Measurements from ENCODE around the gene GTF2H2.
"Not testable (repeated sequence)": the region's sequence is repeated elsewhere in the genome, so short reads cannot be mapped to it uniquely, and the experiment has no call there.

GTF2H2 gene

DNA sequence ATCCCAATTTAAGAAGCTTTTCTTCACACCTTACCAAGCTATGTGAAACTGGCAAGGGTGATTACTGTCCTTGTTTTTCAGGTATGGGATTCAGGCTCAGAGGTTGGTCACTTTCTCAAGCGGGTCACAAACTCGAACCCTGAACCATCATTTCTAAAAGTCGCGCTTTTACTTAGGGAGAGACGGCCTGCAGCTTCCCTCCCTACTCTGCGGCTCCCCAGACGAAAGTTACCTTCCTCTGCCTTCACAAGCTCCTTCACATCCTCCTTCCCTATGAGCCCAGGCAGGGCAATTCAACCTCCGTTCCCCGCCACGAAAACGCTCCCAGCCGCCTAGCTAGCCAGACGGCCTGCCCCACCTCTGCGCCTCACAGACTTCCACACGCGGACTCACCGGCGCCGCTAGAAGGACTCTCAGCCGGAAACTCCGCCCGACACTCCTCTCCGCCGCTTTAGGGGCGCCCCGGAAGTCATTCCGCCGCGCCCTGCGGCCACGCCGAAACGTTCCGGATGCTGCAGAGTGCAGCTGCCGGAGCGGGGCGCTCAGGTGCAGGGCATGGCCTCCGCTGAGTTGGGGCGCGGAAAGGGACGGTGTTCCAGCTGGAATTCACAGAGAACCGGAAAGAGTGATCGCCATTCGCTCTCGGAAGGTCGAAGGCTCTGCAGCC, at the start of gene GTF2H2:
Gene GTF2H2, minus strand, starts transcription at position 415 of the 667 bp plus-strand sequence. CDS start 4,913 bp downstream, outside the sequence.
- DNase-seq = not testable (repeated sequence)

DNA sequence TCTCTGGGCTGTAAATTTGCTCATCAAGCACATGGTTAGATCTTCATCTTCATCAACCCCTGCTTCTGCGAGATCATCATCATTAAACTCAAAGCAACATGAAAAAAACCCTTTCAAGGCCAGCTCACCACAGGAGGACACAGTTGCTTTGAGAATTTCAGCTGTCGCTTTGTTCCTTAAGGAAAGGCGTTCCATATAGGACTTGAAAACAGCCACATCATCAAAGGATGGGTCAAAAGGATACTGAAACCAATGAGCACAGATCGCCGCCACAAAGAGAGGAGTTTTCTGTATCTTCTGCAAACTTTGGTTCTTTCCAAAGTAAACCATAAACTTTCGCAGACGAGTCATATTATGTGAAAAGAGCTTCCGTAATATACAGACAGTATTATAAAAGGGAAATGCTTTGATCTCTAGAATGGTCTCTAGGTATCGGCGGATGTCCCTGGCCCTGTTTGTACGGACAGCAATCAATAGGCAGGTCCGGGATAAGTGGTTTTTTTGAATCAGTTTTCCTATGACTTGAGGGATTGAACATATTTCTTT, 42.3 kb upstream of the GTF2H2 start:
- DNase-seq = not testable (repeated sequence)

DNA sequence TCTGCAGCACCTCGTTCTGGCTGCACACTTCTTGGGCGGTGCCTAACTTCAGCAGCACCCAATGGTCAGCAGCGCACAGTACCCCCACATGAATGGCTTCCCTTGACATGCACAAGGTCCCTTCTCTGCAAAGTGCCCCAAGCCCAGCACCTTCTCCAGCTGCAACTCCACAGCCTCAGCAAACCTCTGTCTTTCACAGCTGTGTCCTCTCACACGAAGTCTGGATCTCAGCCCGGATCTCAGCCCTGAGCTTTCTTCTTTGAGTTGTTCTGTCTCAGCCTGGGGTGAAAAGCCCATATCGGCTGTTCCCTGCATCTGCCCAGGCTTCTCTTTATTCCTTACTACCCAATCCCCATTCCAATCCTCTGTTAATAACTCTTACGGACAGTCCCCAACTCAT, 32.5 kb upstream of the GTF2H2 start:
- DNase-seq = not testable (repeated sequence)

DNA sequence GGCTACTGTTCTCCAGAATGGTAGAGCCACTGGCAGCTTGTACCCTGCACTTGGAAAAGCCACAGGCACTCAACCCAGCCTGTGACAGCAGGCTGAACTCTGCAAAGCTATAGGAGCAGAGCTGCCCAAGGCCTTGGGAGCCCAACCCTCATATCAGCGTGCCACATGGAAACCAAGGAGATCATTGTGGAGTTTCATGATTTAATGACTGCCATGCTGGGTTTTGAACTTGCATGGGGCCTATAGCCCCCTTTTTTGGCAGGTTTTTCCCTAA, 30.4 kb upstream of the GTF2H2 start:
- DNase-seq = not testable (repeated sequence)

DNA sequence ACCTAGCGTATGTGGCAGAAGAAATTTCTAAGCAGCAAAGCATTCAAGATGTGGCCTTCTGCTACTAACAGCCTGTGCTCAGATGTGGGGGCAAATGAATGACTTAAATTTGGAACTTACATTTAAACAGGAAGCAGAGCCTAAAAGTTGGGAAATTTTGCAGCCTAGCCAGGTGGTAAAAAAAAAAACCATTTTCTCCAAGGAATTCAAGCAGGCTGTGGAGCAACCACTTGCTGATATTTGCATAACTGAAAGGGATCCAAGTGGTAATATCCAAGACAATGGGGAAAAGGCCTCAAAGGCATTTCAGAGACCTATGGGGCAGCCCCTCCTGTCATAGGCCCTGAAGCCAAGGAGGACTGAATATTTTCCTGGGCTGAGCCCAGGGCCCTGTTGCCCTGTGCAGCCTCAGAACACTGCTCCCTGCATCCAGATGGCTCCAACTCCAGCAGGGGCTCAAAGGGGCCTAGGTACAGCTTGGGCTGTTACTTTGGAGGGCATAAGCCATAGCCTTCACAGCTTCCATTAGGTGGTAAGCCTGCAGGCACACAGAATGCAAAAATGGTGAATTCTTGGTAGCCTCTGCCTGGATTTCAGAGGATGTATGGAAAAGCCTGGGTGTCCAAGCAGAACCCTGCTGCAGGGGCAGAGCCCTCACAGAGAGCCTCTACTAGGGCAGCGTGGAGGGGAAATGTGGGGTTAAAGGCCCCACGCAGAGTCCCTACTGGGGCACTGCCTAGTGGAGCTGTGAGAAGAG, 29.9 kb upstream of the GTF2H2 start:
- peak; percentile 21 for DNase-seq

DNA sequence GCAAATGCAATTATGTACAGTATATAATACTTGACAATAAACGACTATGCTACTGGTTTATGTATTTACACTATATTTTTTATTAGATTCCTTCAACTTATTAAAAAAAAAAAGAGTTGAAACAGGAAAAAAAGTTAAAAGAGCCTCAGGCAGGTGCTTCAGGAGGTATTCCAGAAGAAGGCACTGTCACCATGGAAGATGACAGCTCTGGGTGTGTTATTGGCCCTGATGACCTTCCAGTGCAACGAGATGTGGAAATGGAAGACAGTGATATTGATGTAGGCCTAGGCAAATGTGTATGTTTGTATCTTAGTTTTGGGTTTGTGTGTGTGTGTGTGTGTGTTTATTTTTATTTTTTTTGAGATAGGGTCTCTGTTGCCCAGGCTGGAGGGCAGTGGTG, 22.3 kb upstream of the GTF2H2 start:
- DNase-seq = not testable (repeated sequence)

DNA sequence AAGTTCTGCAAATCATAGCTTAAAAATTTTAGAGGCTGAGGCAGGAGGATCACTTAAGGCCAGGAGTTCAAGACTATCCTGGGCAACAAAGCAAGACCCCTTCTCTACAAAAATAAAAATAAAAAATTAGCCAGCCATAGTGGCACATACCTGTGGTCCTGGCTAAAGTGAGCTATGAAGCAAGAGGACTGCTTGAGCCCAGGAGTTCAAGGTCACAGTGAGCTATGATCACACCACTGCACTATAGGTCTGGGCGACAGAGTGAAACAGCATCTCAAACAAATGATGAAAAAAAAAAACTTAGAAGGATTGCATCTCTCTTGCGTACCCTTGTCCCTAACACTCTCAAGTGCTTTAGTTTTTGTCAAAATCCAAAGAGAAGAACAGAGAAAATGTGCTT, 21.3 kb upstream of the GTF2H2 start:
- DNase-seq = not testable (repeated sequence)

DNA sequence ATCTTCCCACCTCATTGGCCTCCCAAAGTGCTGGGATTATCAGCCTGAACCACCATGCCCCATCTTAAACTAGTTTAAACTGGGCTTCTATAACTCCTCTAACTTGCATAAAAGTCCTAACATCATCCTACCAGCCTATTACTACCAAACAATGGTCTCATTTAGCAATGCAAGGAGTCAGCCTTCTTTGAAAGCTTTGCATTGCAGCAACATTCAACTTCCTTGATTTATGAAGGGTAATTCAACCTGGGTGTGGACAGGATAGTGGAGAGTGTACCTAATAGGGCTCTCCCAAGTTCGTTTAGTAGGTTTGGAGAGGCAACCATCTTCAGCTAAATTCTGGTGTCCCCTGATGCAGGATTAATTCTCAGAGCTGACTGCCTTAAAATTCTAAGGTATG, 18.7 kb upstream of the GTF2H2 start:
- DNase-seq = not testable (repeated sequence)

DNA sequence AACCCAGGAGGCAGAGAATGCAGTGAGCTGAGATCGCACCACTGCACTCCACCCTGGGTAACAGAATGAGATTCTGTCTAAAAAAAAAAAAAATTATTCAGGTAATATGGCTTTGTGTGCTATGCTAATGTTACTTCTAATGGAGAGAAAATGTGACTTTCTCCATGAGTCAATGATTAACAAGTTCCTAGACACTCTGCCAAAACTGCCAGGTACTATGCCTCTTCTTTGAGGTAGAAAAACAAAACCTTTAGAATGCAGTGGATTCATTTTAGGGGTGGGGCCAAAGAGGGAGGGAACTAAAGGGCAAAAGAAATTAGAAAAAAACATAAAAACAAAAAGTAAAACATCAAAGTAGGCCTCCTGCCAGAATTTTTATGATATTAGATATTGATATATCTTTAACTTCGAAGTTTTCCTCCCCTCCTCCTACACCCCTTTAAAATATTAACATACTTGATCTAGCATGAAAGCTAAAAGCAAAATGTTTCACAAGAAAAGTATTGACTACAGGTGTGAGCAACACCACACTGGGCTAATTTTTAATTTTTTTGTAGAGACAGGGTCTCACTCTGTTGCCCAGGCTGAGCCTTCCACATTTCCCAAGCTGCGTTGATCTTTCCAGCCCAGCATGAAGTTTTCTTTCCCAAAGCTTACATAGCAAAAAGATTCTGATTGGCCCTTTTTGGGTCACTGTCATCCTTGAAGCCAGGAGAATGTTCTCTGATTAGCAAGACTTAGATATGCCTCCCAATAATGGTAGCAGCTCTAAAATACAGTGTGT, 17.0 kb upstream of the GTF2H2 start:
- not testable (repeated sequence) for DNase-seq

DNA sequence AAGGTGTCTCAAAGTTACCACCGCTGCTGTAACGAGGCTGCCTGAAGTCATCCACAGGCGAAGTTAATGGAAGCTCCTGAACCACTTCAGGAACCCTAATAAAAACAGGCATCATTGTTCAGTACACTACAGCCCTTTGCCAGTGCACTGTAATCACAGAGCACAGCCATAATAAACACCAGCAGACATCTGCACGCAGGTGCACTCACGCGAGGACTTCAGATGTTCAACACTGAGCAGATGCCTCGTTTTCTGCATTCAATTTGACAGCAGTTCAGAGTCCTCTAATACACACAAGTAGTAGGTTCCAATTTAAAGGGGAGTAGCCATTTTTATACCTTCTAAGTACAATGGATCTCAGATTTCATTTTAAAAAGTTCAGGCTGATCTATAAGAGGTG, 15.4 kb upstream of the GTF2H2 start:
- not testable (repeated sequence) for DNase-seq

DNA sequence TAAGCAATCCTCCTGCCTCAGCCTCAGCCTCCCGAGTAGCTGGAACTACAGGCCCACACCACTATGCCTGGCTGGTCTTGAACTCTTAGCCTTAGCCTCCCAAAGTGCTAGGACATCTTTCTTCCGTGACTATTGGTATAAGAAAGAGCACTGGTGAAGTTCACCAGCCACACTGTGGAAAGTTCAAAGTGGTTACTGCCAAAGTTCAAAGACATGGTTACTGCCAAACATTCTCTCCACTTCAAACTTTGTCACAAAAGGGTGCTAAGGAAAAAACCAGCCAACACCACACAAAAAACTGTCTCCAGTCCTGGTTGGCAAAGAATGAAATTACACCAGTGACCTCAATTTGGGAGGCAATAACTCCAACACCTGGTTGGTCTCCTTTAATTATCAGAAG, 14.9 kb upstream of the GTF2H2 start:
- DNase-seq = not testable (repeated sequence)

DNA sequence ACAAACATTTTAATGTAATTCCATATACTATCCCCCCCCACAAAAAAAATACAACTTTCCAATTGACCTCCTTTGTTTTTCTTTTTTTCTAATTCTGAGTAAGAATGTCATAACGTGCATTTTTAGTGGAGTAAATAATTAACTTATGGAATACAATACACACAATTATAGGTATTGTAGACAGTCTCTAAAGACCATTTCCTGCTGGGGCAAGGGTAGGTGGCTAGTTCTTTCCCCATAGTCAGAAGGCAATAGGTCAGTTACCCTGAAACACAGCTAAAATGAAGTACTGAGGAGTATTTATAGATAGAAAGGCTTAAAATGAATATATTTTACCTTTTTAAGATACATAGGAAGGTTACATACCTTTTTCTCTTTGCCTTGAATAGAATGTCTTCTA, 6.2 kb downstream of the GTF2H2 start:
- DNase-seq = not testable (repeated sequence)

DNA sequence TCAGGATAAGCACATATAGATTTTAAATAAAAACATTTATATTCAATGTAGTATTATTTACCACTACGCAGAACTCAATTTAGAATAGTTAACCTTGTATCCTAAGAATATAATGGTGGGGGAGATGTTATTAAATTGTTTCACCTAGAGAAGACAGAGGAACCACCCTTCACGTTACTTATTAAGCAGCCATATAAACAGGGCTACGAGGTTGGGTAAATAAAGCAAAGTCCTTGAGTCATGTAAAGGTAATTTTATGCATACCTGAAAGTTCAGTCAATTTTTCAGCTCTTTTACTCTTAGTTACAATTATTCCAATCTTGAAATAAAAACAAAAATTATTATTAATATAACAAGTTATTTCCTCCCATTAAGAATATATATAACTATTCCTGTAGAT, 8.1 kb downstream of the GTF2H2 start:
- DNase-seq = not testable (repeated sequence)

DNA sequence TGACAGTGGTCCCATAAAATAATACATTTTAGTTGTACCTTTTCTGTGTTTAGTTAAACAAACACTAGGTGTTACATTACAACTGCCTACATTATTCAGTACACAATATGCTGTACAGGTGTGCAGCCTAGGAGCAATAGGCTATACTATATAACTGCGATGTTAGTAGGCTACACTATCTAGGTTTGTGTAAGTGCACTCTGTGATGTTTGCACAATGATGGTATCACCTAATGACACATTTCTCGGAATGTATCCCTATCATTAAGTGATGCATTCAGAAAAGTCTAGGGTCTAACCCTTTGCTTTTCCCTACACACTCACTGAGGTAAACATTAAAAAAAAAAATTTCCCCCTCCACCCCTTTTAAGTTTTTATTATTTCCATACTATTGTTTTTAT, 22.7 kb downstream of the GTF2H2 start:
- not testable (repeated sequence) for DNase-seq

DNA sequence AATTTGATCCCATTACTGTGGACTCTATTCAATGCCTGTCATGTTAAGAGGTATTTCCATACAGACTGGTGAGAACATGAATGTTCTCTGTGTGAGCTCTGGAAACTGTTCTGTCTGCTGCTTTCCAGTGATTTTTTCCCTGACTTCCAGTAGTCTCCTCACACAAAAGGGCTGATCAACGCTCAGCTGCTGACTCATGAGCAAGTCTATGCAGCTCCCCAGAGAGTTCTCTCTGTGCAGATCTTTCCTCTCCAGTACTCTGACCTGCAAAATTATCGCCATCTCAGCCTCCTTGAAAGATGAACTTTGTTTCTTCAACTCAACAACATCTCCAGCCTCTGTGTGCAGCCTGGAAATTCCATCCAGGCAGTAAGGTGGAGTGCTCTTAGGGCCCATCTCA, 23.3 kb downstream of the GTF2H2 start:
- not testable (repeated sequence) for DNase-seq

DNA sequence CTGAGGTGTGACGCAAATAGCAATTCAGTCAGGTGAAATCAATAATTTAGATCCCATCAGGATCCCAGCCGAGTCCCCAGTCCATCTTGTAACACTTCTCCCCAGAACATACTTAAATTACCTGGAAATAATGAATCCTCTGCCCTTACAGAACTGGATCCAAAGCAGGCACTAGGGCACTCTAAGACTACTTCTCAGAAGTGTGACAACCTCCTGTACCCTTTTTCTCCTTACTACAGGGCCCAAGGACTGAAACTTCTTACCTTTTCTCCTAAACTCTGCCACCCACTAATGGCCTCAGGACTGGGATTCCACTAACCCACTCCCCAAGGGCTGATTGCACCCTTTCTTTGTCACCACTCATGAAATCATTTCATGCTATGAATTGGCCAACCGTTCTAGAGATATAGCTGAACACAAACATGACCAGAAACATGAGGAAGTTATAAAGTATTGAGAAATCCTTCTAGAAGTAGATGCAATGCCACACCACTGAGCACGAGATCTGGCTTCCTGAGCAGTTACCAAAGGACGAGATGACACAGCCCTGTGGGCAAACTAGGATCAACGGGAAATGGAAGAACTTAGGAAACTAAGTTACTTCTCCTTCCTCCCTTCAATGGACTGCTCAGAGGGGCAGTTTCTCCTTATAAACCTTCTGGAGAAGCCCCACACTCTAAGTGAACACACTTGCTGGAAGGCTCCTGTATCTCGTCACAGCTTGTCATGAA, 36.3 kb downstream of the GTF2H2 start:
- not testable (repeated sequence) for DNase-seq

DNA sequence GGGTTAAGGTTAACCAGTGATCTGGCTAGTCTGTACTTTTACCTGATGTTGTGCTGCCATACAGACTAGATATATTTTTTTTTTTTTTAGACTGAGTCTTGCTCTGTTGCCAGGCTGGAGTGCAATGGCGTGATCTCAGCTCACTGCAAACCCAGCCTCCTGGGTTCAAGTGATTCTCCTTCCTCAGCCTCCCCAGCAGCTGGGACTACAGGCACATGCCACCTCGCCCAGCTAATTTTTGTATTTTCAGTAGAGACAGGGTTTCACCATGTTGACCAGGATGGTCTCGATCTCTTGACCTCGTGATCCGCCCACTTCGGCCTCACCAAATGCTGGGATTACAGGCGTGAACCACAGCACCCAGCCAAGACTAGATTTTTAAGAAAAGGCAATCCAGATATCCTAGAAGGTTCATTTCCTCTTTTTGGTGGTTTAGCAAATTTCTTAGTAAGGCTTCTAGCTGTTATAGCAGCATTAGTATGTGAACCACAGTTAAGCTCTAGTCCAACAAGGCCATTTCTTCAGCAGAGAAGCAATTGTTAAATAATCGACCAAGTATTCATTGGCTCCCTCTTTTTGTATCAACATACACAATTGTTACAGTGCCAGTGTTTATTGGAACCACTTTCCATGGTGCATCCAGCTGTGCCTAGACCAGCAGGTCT, 42.1 kb downstream of the GTF2H2 start, which contains the start of gene NAIP:
Gene NAIP, minus strand, starts transcription at position 51 of the 665 bp plus-strand sequence. CDS start 12,424 bp downstream, outside the sequence.
- DNase-seq = not testable (repeated sequence)

DNA sequence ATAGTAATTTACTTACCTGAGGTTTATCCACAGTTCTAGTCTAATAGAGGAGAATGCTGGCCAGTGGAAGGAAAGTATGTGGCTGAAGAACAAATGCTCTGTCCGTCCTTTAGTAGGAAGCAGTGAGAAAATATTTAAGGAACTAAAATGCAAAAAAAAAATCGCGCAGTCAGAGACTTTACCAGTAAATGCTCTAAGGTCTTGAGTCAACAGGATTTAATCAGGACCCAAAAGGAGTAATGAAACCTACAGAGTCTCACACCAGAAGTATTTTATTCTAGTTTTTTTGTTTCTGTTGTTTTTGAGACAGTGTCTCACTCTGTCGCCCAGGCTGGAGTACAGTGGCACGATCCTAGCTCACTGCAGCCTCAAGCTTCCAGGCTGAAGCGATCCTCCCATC, 46.8 kb downstream of the GTF2H2 start:
- DNase-seq = not testable (repeated sequence)

DNA sequence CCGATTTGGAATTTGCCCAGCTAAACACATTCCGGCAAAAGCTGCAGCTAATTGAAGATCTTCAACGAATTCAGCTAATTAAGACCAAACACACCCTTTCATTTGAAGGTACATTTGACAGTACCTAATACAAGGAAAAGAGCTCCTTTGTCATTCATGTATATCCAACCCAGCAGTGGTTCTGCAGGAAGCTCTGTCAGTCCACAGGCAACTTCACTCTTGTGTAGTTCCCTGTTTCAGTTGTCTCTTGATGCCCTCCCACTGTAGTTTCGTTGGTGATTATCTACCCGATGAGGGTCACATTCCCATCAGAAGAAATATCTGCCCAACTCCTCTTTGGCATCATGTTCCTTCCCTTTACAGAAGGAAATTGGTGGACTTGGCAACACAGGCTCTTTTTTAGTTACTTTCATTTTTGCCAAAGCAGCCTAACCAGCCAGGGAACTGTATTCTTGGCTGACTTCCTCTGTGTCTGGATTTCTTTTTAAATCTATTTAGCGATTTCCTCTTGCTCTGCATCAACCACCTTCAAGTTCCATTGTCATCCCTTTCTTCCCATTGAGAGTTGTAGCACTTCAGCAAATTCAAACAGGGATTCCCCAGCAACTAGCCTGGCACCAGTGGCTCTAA, 49.0 kb downstream of the GTF2H2 start:
- not testable (repeated sequence) for DNase-seq

DNA sequence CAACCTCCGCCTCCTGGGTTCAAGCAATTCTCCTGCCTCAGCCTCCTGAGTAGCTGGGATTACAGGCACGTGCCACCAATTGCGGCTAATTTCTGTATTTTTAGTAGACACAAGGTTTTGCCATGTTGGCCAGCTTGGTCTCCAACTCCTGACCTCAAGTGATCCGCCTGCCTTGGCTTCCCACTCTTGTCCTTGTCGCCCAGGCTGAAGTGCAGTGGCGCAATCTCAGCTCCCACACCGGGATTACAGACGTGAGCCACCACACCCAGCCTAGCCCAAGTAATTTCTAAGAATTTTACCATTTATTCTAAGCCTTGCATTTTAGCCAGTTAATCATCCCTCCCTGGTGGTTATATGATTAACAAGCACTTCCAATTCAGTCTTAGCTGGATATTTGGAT, 53.3 kb downstream of the GTF2H2 start:
- no peak for DNase-seq

DNA sequence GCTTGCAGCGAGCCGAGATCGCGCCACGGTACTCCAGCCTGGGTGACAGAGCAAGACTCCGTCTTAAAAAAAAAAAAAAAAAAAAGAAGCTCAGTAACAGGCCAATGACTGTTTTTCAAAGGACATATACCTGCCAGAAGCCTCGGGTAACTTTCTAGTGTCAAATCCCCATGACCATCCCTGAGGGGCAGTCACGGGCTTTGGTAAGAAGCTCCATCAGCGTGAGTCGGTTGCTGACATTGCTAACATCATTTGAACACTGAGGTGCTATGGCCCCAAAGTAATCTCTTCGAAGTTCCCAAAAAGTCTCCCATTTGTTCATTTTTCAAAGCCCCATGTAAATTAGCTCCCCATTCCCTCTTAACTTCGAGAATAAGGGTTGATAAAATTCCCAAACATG, 53.9 kb downstream of the GTF2H2 start:
- DNase-seq = peak; percentile 53

Measured in islet precursor cell (in vitro differentiated cells).